Cardiac fibroblast (primary cell): Measurements from ENCODE around the gene ZP1.

ENCODE experiments used
- DNase-seq, 2 donors: peaks; one replicate each; pipeline versions ENCODE4 v3.0.0 to v3.0.0-alpha.2; 2010; ENCODE audit warnings: low read depth in 2 of 2
- H3K4me3 ChIP-seq, 2 donors: replicated peaks in 1 of 2; 1 replicate in 1 of 2; 2 replicates in 1 of 2; pipeline ENCODE4 v1.5.1; 2011; ENCODE audit warnings: low read depth in 2 of 2, low read length in 2 of 2, mild to moderate bottlenecking in 2 of 2, moderate library complexity in 1 of 2
- TF ChIP-seq, protein P1 (sequence below): IDR thresholded peaks from one replicate; pipeline ENCODE4 v1.5.1; 2011; ENCODE audit warnings: low read depth, mild to moderate bottlenecking, low read length, inconsistent platforms

ZP1 gene

DNA sequence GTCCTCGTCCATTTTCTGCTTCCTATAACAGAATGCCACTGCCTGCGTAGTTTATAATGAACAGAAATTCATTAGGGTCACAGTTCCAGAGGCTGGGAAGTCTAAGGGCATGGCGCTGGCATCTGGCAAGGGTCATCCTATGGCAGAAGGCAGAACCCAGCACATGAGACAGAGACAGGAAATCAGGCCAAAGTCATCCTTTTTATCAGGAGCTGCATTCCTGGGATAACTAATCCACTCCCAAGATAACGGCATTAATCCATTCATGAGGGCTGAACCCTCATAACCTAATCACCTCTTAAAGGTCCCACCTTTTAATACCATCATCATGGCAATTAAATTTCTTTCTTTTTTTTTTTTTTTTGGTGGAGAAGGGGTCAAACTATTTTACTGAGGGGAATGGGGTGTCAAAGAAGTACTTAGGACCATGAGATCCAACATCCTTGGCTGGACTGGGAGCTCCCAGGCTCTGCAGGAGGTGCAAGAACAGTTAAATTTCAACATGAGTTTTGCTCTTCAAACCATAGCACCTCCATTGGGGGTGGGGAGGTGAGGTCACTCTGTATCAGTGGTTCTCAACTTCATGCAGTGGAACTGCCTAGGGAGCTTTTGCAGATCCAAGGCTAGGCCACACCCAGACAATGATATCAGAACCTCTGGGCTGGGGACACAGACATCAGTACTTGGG, 51.1 kb downstream of the ZP1 start:
- H3K4me3 ChIP-seq, result no peak overlapping the region
- no peak for DNase-seq
- TF ChIP-seq, protein P1, sequence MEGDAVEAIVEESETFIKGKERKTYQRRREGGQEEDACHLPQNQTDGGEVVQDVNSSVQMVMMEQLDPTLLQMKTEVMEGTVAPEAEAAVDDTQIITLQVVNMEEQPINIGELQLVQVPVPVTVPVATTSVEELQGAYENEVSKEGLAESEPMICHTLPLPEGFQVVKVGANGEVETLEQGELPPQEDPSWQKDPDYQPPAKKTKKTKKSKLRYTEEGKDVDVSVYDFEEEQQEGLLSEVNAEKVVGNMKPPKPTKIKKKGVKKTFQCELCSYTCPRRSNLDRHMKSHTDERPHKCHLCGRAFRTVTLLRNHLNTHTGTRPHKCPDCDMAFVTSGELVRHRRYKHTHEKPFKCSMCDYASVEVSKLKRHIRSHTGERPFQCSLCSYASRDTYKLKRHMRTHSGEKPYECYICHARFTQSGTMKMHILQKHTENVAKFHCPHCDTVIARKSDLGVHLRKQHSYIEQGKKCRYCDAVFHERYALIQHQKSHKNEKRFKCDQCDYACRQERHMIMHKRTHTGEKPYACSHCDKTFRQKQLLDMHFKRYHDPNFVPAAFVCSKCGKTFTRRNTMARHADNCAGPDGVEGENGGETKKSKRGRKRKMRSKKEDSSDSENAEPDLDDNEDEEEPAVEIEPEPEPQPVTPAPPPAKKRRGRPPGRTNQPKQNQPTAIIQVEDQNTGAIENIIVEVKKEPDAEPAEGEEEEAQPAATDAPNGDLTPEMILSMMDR, result no peak

DNA sequence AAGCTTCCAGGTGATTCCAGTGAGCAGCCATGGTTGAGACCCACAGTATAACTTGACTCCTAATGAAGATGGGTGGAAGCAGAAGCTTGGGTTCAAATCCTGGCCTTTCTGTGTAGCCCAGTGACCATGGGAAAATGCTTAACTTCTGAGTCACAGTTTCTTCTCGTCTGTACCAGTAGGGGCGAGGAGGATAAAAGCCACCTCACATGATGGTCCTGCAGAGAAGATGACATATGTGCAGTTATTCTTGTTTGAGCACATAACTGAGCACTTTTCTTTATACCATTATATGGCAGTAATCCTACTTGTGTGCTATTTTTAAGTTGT, 51.6 kb downstream of the ZP1 start:
- DNase-seq, result peak; percentile 19 to 62
- H3K4me3 ChIP-seq, result no peak overlapping the region
- TF ChIP-seq, protein P1, result no peak

DNA sequence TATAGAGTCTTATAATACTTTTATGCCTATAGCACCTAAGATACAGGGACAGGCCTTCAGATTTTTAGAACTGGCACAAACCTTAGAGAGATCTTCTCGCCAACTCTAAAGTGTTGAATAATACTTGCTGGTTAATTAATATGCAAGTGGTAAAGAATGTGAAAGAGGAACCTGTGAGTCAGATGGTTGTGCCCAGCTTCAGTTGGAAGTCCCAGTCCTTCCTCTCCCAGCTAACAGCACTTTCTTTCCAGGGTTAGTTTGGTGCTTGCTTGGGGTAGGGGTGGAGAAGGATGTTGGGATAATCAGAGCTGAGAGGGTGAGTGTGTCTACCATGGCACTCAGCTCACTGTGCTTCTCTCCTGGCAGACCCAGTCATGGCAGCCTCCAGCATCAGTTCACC, 52.0 kb downstream of the ZP1 start:
- no peak for DNase-seq
- TF ChIP-seq, protein P1, result no peak
- no peak overlapping the region for H3K4me3 ChIP-seq

DNA sequence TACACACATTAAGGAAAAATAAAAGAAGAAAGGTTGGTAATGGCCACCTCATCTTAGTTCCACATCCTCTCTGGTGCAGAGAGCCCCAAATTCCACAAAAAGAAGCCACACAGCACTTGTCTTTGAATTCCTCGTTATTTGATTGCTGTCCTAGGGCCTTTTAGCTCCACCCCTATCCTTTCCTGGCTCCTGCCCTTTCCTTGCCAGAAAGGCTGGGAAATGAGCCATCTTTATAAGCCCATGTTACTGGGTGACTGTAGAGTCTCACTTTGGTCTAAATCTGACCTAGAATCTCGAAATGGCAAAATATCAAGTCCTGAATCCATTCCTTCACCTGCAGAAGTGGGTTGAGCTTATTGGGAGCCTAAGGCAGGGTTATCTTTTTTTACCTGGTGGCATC, 52.6 kb downstream of the ZP1 start:
- TF ChIP-seq, protein P1, result no peak
- DNase-seq, result peak in 1 of 2 donors; percentile 53
- H3K4me3 ChIP-seq, result no peak overlapping the region

DNA sequence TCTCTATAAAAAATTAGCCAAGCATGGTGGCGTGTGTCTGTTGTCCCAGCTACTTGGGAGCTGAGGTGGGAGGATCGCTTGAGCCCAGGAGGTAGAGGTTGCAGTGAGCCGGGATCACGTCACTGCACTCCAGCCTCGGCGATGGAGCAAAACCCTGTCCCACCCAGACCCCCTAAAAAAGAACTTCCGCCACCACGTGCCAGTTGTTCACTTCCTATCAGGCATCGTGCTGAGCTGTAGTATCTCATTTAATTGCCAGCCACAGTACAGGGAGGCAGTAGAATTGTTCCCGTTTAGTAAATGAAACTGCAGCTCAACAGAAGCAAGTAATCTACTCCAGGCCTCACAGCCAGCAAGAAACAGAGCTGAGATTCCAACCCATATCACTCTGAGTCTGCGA, 53.9 kb downstream of the ZP1 start:
- DNase-seq, result no peak
- no peak overlapping the region for H3K4me3 ChIP-seq
- TF ChIP-seq, protein P1, result no peak

DNA sequence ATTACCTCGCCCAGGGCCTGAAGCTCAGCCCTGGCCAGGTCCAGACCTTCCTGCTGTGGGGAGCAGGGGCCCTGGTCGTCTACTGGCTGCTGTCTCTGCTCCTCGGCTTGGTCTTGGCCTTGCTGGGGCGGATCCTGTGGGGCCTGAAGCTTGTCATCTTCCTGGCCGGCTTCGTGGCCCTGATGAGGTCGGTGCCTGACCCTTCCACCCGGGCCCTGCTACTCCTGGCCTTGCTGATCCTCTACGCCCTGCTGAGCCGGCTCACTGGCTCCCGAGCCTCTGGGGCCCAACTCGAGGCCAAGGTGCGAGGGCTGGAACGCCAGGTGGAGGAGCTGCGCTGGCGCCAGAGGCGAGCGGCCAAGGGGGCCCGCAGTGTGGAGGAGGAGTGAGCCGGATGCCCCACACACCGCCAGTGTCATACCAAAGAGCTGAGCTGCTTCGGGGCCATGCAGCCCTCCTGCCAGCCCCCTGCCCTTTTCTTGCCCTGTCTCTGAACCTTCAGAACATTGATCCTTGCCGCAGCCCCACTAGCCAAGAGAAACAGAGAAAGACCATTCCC, 54.5 kb downstream of the ZP1 start:
- H3K4me3 ChIP-seq, result no peak overlapping the region
- TF ChIP-seq, protein P1, result no peak
- no peak for DNase-seq

DNA sequence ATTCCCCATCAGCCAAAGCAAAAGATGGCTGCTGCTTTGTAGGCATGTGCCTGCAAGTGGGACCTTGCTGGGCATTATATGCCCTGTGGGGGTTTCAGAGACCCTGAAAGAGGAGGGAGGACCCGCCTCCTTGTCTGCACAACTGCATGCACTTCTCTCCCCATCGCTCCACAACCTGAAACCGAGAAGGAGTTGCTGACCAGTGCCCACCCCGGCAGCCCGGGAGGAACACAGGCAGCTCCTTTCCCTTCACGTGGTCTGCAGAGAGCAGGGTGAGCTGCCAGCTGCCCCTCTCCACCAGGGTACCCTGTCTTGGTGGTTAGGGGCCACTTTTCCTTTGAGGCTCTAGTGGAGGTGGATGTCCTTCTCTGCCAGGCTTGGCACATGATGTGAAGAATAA, 55.6 kb downstream of the ZP1 start:
- TF ChIP-seq, protein P1, result no peak
- DNase-seq, result no peak
- no peak overlapping the region for H3K4me3 ChIP-seq
